IgD-negative memory B cell (primary cell): ENCODE data around the gene TRAPPC3. TPM values are rescaled to one million over a fixed set of nuclear protein-coding genes. Genes with fewer than 3 reads are reported as not detected.

Experiments used
- H3K27ac Mint-ChIP-seq, 3 donors: one replicate each; pipeline ENCODE4 v1.8.0; 2020 to 2022; ENCODE audit warnings: mild to moderate bottlenecking in 3 of 3, mixed read lengths in 3 of 3, moderate library complexity in 1 of 3
- H3K27me3 Mint-ChIP-seq: one replicate; pipeline ENCODE4 v1.8.0; 2021; ENCODE audit warnings: mixed read lengths
- H3K36me3 Mint-ChIP-seq: one replicate; pipeline ENCODE4 v1.8.0; 2020; ENCODE audit warnings: mild to moderate bottlenecking, mixed read lengths
- H3K4me1 Mint-ChIP-seq, 3 donors: one replicate each; pipeline ENCODE4 v1.8.0; 2020 to 2022; ENCODE audit warnings: mixed read lengths in 3 of 3, mild to moderate bottlenecking in 1 of 3
- H3K4me3 Mint-ChIP-seq, 4 donors: one replicate each; pipeline ENCODE4 v1.8.0; 2020 to 2022; ENCODE audit warnings: mild to moderate bottlenecking in 4 of 4, mixed read lengths in 4 of 4, moderate library complexity in 3 of 4
- H3K9me3 Mint-ChIP-seq, 3 donors: one replicate each; pipeline ENCODE4 v1.8.0; 2020 to 2021; ENCODE audit warnings: mixed read lengths in 3 of 3, mild to moderate bottlenecking in 1 of 3
- polyA plus RNA-seq: library from polyadenylated mRNA; unstranded; fragments of 300-500 nt; fragmentation: Illumina TruSeq; gene quantifications from one replicate; pipeline ENCODE4 v1.2.3, GENCODE V29; 2021

TRAPPC3 gene
- polyA plus RNA-seq, 1 donor from 2014 or later, result 101 TPM

- H3K4me3 Mint-ChIP-seq, result no peak overlapping the region
- no peak overlapping the region for H3K27ac Mint-ChIP-seq
- H3K9me3 Mint-ChIP-seq, result no peaks in the 10 kb centered on the region
- peaks cover 13% of the 10 kb centered on the region for H3K36me3 Mint-ChIP-seq
- H3K27me3 Mint-ChIP-seq, result no peaks in the 10 kb centered on the region
- H3K4me1 Mint-ChIP-seq, result peaks cover 3 to 22% (median 6%) of the 10 kb centered on the region in 3 donors
Measured at GRCh38 chr1:36172983-36173382, 23.7 kb upstream of the TRAPPC3 start.

DNA sequence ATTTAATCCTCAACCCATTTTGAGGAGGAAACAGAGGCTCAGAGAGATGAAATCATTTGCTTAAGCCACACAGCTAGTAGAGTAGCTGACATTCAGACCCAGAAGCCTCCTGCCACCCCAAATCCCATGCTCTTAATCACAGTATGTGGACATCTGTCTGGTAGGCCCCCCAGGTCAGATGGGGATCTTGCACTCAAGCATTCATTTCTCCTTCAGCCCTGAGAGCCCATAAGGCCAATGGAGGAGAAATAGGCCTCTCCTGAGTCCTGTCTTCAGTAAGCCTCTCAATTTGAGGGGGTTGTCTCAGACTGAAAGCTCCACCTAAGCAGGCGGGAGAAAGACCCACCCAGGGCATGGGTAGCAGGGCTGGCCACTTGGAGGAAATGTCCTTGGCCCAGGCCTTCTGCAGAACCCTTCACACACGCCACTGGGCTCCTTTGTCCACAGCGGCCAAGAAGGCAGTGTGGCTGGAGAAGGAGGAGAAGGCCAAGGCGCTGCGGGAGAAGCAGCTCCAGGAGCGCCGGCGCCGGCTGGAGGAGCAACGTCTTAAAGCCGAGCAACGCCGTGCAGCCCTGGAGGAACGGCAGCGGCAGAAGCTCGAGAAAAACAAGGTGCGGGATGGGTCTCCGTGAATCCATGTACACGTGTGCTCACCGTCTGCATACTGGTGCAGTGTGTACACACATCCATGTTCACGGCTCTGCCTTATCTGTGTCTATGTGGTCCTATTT is 22.9 kb upstream of the TRAPPC3 start:
- Mint-ChIP-seq H3K4me1 (peaks cover 3 to 22% (median 7%) of the 10 kb centered on the region in 3 donors), H3K27ac (no peak overlapping the region), H3K9me3 (no peaks in the 10 kb centered on the region), H3K4me3 (no peak overlapping the region), H3K36me3 (peaks cover 12% of the 10 kb centered on the region), H3K27me3 (no peaks in the 10 kb centered on the region)

- Mint-ChIP-seq H3K4me3 (no peak overlapping the region), H3K4me1 (peaks cover 3 to 20% (median 13%) of the 10 kb centered on the region in 3 donors), H3K36me3 (peaks cover 12% of the 10 kb centered on the region), H3K27ac (no peak overlapping the region), H3K9me3 (no peaks in the 10 kb centered on the region), H3K27me3 (no peaks in the 10 kb centered on the region)
Measured at GRCh38 chr1:36170643-36171412, 21.5 kb upstream of the TRAPPC3 start.

DNA sequence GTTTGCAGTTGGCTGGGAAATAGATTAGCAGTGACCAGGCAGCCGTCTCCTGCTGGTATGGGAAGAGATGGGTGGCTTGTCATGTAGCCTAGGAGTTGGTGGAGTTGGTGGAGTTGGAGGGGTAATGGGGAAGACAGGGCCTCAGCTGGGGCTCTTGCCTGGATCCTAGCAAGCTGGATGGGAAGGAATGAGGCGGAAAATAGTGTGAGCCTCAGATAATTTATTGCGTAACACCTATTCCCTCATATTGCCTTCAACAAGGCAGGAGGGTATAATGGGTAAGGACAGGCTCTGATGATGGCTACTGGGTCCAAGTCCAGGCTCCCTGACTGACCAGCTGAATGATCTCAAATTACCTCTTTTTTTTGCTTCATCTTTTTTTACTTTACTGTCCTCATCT is 19.2 kb upstream of the TRAPPC3 start:
- no peak overlapping the region for H3K4me3 Mint-ChIP-seq
- no peaks in the 10 kb centered on the region for H3K9me3 Mint-ChIP-seq
- H3K27ac Mint-ChIP-seq, result no peak overlapping the region
- H3K4me1 Mint-ChIP-seq, result peaks cover 12 to 15% (median 13%) of the 10 kb centered on the region in 3 donors
- H3K36me3 Mint-ChIP-seq, result peaks cover 6% of the 10 kb centered on the region
- no peaks in the 10 kb centered on the region for H3K27me3 Mint-ChIP-seq

- H3K27ac Mint-ChIP-seq, result peak overlapping the region in 1 of 3 donors; percentile 82
- no peaks in the 10 kb centered on the region for H3K9me3 Mint-ChIP-seq
- peaks cover 6% of the 10 kb centered on the region for H3K36me3 Mint-ChIP-seq
- H3K4me3 Mint-ChIP-seq, result no peak overlapping the region
- H3K4me1 Mint-ChIP-seq, result peaks cover 19 to 26% (median 21%) of the 10 kb centered on the region in 3 donors
- no peaks in the 10 kb centered on the region for H3K27me3 Mint-ChIP-seq
Measured at GRCh38 chr1:36166938-36167905, 17.9 kb upstream of the TRAPPC3 start.

GRCh38 chr1:36166136-36166535 is 16.9 kb upstream of the TRAPPC3 start:
- H3K27me3 Mint-ChIP-seq, result no peaks in the 10 kb centered on the region
- H3K9me3 Mint-ChIP-seq, result no peaks in the 10 kb centered on the region
- H3K27ac Mint-ChIP-seq, result peak overlapping the region in 1 of 3 donors; percentile 82
- peaks cover 6% of the 10 kb centered on the region for H3K36me3 Mint-ChIP-seq
- H3K4me3 Mint-ChIP-seq, result no peak overlapping the region
- H3K4me1 Mint-ChIP-seq, result peaks cover 30 to 37% (median 32%) of the 10 kb centered on the region in 3 donors

- H3K27me3 Mint-ChIP-seq, result no peaks in the 10 kb centered on the region
- H3K4me1 Mint-ChIP-seq, result peaks cover 36 to 44% (median 37%) of the 10 kb centered on the region in 3 donors
- peaks cover 6% of the 10 kb centered on the region for H3K36me3 Mint-ChIP-seq
- no peak overlapping the region for H3K4me3 Mint-ChIP-seq
- H3K27ac Mint-ChIP-seq, result no peak overlapping the region
- no peaks in the 10 kb centered on the region for H3K9me3 Mint-ChIP-seq
Measured at GRCh38 chr1:36165145-36165544, 15.9 kb upstream of the TRAPPC3 start.

GRCh38 chr1:36164361-36164760 is 15.1 kb upstream of the TRAPPC3 start:
- H3K27me3 Mint-ChIP-seq, result no peaks in the 10 kb centered on the region
- H3K4me1 Mint-ChIP-seq, result peaks cover 40 to 50% (median 41%) of the 10 kb centered on the region in 3 donors
- H3K9me3 Mint-ChIP-seq, result no peaks in the 10 kb centered on the region
- H3K36me3 Mint-ChIP-seq, result peaks cover 6% of the 10 kb centered on the region
- no peak overlapping the region for H3K4me3 Mint-ChIP-seq
- H3K27ac Mint-ChIP-seq, result peak overlapping the region in 1 of 3 donors; percentile 67

DNA sequence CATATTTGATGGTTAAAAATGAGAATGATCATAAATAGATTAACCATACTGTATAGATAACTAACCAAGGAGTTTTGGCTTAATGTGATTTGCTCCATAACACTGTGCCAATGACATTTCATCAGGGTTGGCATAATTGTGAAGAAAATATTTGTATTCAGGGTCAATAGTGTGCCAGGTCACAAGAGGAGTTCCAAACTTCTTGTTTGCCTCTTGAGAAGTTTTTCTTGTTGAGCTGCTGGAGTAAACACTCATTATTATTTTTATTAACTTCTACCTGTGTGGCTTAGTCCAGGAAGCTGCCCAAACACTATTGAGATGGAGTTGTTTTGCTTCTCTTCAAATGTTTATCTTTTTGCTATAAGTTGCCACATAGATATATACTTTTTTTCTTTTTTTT is 14.1 kb upstream of the TRAPPC3 start:
- Mint-ChIP-seq H3K36me3 (peaks cover 6% of the 10 kb centered on the region), H3K4me1 (peaks cover 42 to 56% (median 45%) of the 10 kb centered on the region in 3 donors), H3K27me3 (no peaks in the 10 kb centered on the region), H3K4me3 (peak overlapping the region in 1 of 4 donors; percentile 24), H3K9me3 (no peaks in the 10 kb centered on the region), H3K27ac (peak overlapping the region; percentile 27 to 94 (median 93))

DNA sequence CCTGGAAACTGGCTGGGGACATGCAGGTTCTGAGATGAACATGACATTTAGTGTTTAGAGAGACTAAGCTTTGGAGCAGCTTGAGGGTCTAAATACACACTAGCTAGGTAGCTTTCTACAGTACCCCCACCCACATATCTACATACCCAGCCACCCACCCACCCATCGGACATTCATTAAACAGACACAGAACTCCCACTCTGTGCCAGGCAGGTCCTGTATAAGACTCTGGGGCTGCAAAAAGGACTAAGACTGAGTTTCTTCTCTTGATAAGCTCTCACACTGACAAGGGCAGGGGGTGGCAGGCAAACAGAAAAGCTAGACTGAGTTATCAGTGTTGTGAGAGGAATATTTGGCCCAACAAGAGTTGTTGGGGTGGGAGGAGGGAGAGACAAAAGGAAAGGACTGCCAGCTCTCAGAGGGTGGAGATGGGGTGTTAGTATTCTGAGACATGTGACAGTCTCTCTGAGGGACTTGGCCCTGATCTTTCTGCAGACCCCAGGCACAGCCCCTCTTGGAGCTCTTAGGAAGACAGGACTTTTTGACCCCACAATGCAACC is 13.5 kb upstream of the TRAPPC3 start:
- Mint-ChIP-seq H3K27ac (peak overlapping the region; percentile 52 to 94 (median 93)), H3K36me3 (peaks cover 6% of the 10 kb centered on the region), H3K9me3 (no peaks in the 10 kb centered on the region), H3K27me3 (no peaks in the 10 kb centered on the region), H3K4me3 (peak overlapping the region in 2 of 4 donors; percentile 33 to 92), H3K4me1 (peaks cover 49 to 62% (median 49%) of the 10 kb centered on the region in 3 donors)

- Mint-ChIP-seq H3K4me3 (peak overlapping the region; percentile 33 to 92 (median 68)), H3K4me1 (peaks cover 49 to 65% (median 56%) of the 10 kb centered on the region in 3 donors), H3K27me3 (no peaks in the 10 kb centered on the region), H3K27ac (peak overlapping the region; percentile 52 to 94 (median 93)), H3K36me3 (peaks cover 3% of the 10 kb centered on the region), H3K9me3 (no peaks in the 10 kb centered on the region)
Measured at GRCh38 chr1:36161641-36162531, 12.6 kb upstream of the TRAPPC3 start.

DNA sequence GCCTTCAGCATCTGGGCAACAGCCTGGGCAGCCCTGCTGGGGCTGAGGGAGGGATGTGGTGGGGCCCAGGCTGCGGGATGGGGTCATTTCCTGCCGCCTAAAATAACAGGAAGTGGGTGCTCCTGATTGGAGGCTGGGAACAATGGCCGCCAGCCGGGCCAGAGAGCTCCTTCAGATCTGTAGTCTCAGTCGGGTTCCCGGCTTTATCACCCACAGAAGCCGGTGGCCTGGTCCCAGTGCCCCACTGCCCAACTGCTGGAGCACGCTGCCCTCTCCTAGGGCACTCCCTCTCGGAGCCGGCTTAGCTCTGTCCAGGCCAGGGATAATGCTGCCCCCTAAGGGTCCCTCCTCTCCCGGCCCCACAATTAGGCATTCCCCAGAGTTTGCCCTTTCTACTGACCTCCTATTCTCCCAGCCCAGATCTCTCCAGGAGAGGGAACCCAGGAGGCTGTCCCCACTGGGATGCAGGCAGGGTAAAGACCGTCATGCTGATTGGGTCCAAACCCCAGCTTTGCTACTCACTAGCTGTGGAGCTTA is 11.7 kb upstream of the TRAPPC3 start:
- Mint-ChIP-seq H3K9me3 (no peaks in the 10 kb centered on the region), H3K27ac (peak overlapping the region; percentile 52 to 94 (median 93)), H3K27me3 (no peaks in the 10 kb centered on the region), H3K4me3 (peak overlapping the region; percentile 5 to 92 (median 82)), H3K4me1 (peaks cover 49 to 62% (median 56%) of the 10 kb centered on the region in 3 donors), H3K36me3 (peaks cover 3% of the 10 kb centered on the region)

DNA sequence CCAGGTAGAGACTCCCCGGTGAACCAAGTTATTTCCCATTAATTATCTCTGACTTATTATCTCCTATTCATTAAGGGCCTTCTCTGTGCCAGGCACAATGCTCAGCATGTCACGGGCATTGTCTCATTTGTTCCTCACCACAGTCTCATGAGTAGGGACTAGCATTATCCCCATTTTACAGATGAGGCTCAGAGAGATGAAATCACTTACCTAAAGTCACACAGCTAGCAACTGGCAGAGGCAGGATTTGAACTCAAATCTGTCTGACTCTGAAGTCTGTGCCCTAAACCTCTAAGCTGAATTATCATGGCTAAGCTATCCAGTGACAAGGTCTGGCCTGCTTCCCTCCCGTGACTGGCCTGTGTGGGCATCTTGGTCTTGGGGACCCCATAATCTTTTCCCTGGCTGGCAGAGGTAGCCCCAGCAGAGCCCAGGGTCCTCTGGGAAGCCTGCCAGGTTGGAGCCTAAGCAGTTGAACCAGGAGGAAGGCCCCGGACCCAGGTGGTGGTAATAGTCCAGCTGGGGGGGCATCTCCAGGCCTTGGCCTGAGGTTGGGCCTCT is 11.2 kb upstream of the TRAPPC3 start:
- peak overlapping the region; percentile 52 to 94 (median 93) for H3K27ac Mint-ChIP-seq
- no peaks in the 10 kb centered on the region for H3K9me3 Mint-ChIP-seq
- H3K4me1 Mint-ChIP-seq, result peaks cover 49 to 62% (median 56%) of the 10 kb centered on the region in 3 donors
- H3K4me3 Mint-ChIP-seq, result peak overlapping the region in 3 of 4 donors; percentile 13 to 92 (median 80)
- no peaks in the 10 kb centered on the region for H3K27me3 Mint-ChIP-seq
- peaks cover 3% of the 10 kb centered on the region for H3K36me3 Mint-ChIP-seq
